HG03558 (cell line): ENCODE measurements around the gene COL4A2.
A peak's percentile ranks its signal among the peaks of the same experiment; 100 is the strongest.
"Not testable (repeated sequence)": the region's sequence is repeated elsewhere in the genome, so short reads cannot be mapped to it uniquely, and the experiment has no call there.

Experiments used
- ATAC-seq: cut with Tn5 transposase; IDR thresholded peaks from one replicate; pipeline ENCODE4 v1.9.1; 2021; ENCODE audit warnings: moderate number of reproducible peaks; ENCODE audit not compliant: unreplicated experiment; ENCODE audit errors: extremely low read depth

The COL4A2 gene

GRCh38 chr13:110519506-110519905, 212.4 kb downstream of the COL4A2 start:
- no peak for ATAC-seq

- ATAC-seq: no peak
Measured at GRCh38 chr13:110520431-110521295, 213.6 kb downstream of the COL4A2 start.

- ATAC-seq: no peak
Measured at GRCh38 chr13:110521296-110521680, 214.2 kb downstream of the COL4A2 start.

GRCh38 chr13:110521946-110522345, 214.9 kb downstream of the COL4A2 start:
- ATAC-seq: no peak

- no peak for ATAC-seq
Measured at GRCh38 chr13:110522721-110523120, 215.6 kb downstream of the COL4A2 start.

- no peak for ATAC-seq
Measured at GRCh38 chr13:110523180-110523579, 216.1 kb downstream of the COL4A2 start.

- ATAC-seq: no peak
Measured at GRCh38 chr13:110523838-110524540, 216.9 kb downstream of the COL4A2 start.

- ATAC-seq: no peak
Measured at GRCh38 chr13:110524541-110525257, 217.6 kb downstream of the COL4A2 start.

- peak; percentile 68 for ATAC-seq
Measured at GRCh38 chr13:110525328-110526319, 218.5 kb downstream of the COL4A2 start.

GRCh38 chr13:110528371-110528770, 221.3 kb downstream of the COL4A2 start:
- ATAC-seq: no peak

- ATAC-seq: no peak
Measured at GRCh38 chr13:110528911-110529310, 221.8 kb downstream of the COL4A2 start.

- ATAC-seq: no peak
Measured at GRCh38 chr13:110529522-110530311, 222.6 kb downstream of the COL4A2 start.

- ATAC-seq: no peak
Measured at GRCh38 chr13:110531100-110531499, 224.0 kb downstream of the COL4A2 start.

GRCh38 chr13:110531671-110532083, 224.6 kb downstream of the COL4A2 start:
- ATAC-seq: no peak

GRCh38 chr13:110532258-110532657, 225.2 kb downstream of the COL4A2 start:
- not testable (repeated sequence) for ATAC-seq

- no peak for ATAC-seq
Measured at GRCh38 chr13:110533771-110534670, 226.9 kb downstream of the COL4A2 start.

- ATAC-seq: no peak
Measured at GRCh38 chr13:110535526-110535925, 228.4 kb downstream of the COL4A2 start.
